HG03025 (cell line): ENCODE results near the gene MRPL42.
"Not testable (repeated sequence)": the region's sequence is repeated elsewhere in the genome, so short reads cannot be mapped to it uniquely, and the experiment has no call there.

ENCODE experiments used
- ATAC-seq: cut with Tn5 transposase; IDR thresholded peaks from one replicate; pipeline ENCODE4 v1.9.1; 2021; ENCODE audit warnings: mild to moderate bottlenecking, moderate library complexity; ENCODE audit not compliant: unreplicated experiment, low FRiP score

MRPL42 gene

GRCh38 chr12:93443576-93443975 lies 23.7 kb upstream of the MRPL42 start:
- ATAC-seq = no peak

- ATAC-seq = no peak
Observed at GRCh38 chr12:93447555-93448290, 19.6 kb upstream of the MRPL42 start.

GRCh38 chr12:93448796-93449195 lies 18.5 kb upstream of the MRPL42 start:
- no peak for ATAC-seq

- ATAC-seq = no peak
Observed at GRCh38 chr12:93449277-93449676, 18.0 kb upstream of the MRPL42 start.

- ATAC-seq = no peak
Observed at GRCh38 chr12:93451423-93452158, 15.7 kb upstream of the MRPL42 start.

- ATAC-seq = no peak
Observed at GRCh38 chr12:93453633-93454032, 13.7 kb upstream of the MRPL42 start.

GRCh38 chr12:93456077-93456476 lies 11.2 kb upstream of the MRPL42 start:
- ATAC-seq = no peak

GRCh38 chr12:93459097-93459496 lies 8.2 kb upstream of the MRPL42 start:
- no peak for ATAC-seq

GRCh38 chr12:93460003-93460402 lies 7.3 kb upstream of the MRPL42 start:
- no peak for ATAC-seq

GRCh38 chr12:93460902-93461301 lies 6.4 kb upstream of the MRPL42 start:
- ATAC-seq = no peak

GRCh38 chr12:93461503-93461902 lies 5.8 kb upstream of the MRPL42 start:
- ATAC-seq = no peak

- no peak for ATAC-seq
Observed at GRCh38 chr12:93465841-93466240, 1.5 kb upstream of the MRPL42 start.

GRCh38 chr12:93466625-93467350 lies 526 bp upstream of the MRPL42 start:
- ATAC-seq = no peak

GRCh38 chr12:93468008-93468371 lies 676 bp downstream of the MRPL42 start:
- ATAC-seq = peak; percentile 26

GRCh38 chr12:93469386-93469785 lies 2.1 kb downstream of the MRPL42 start:
- no peak for ATAC-seq

GRCh38 chr12:93476555-93476954 lies 9.2 kb downstream of the MRPL42 start:
- ATAC-seq = no peak

GRCh38 chr12:93482721-93483120 lies 15.4 kb downstream of the MRPL42 start:
- no peak for ATAC-seq

- ATAC-seq = no peak
Observed at GRCh38 chr12:93483151-93483807, 16.0 kb downstream of the MRPL42 start.

GRCh38 chr12:93484315-93484981 lies 17.1 kb downstream of the MRPL42 start:
- ATAC-seq = no peak

GRCh38 chr12:93492808-93493207 lies 25.5 kb downstream of the MRPL42 start:
- ATAC-seq = not testable (repeated sequence)
